ENCODE data around the gene BOD1L1.
"Not testable (repeated sequence)": the region's sequence is repeated elsewhere in the genome, so short reads cannot be mapped to it uniquely, and the experiment has no call there.

Gene BOD1L1

DNA sequence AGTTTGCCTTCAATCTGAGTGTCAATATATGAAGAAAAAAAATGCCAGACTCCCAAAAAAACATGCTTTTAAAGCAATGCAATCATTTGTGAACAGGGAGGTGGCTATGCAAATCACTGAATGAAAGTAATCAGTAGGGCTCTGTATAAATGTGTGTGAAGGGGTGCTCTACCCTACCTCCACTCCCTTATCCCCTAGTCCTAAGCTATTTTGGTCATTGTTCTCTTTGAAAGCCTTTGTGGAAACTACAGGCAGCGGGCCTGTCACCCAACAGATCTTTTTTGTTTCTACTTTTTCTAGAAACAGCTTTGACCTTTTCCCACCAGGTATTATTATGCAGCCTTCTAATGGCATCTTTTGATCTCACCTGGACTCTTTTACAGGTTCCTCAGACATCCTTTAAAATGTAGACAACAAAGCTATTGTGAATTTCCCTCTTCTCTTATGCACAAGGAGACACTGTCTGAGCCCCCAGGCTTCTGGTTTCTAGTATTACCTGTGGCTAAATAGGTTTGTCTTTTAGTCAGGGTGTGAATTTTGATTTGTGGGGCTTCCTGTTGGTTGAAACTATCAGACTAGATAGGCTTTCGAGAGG is 9.2 kb downstream of the BOD1L1 start:
- no peak for DNase-seq

DNA sequence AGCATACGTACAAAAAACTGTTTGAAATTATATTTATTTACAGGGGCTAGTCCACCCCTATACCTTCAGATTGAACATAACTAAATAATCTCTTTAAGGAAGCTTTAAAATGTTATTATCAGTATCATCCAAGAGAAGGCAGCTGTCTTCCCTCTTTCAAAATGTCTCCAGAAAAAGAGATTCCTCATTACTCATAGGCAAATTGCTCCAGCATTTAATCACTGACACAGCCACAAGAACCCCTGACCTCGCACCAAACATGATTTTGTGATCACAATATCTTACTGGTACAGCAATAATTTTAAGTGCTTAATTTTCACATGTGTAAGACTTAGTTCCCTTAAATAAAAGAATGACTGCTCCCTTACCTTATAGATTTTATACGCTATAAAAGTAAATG is 9.7 kb downstream of the BOD1L1 start:
- no peak for DNase-seq

DNA sequence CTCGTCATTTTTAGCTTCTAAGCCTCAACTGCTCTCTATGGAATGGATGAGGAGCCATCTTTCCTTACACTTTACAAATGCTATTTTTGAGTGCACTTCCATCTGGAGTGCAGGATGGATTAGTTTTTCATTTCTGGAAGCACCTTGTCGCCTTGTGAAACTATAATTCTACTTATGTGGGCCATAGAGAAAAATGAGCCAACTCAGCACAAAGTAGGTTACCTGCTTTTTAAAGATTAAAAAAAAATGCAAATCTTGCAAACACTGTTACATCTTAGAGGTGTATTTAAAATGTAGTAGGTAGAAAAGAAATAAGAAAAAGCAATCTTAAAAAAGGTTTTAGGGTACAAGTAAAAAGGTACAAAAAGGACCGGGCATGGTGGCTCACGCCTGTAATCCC is 10.9 kb downstream of the BOD1L1 start:
- no peak for DNase-seq

DNA sequence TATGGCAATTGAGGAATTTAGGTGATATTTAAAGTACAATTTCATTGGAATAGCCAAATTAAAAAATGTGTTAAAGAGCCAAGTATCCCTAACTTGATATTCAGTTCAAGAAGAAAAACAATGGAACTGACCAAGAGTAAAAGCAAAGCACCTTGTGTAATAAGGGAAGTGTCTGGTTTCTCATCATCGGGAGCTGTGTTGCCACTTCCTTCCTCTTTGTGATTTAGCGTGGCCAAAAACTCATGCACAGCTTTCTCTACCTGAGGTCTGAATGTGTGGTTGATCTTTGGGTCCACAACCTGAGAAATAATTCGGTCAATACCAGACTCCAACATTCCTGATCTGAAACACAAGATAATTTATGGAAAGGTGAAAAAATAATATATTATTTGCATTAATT is 12.4 kb downstream of the BOD1L1 start:
- no peak for DNase-seq

DNA sequence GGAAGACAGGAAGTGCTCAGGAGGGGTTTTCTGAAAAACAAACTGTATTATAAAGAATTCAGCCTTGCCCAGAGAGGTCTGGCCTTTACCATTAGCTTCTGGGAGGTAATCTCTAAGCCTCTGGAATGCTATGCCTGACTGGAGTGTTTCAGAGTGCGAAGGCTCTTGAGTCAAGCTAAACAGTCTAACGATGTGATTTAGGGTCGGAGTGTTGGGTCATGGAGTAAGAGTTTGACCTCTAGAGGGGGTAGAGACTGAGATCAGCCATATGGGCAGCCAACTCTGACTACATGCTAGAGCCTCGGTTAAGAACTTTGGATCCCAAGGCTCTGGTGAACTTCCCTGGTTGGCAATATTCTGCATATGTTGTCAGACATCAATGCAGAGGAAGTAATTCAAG is 15.0 kb downstream of the BOD1L1 start:
- no peak for DNase-seq

DNA sequence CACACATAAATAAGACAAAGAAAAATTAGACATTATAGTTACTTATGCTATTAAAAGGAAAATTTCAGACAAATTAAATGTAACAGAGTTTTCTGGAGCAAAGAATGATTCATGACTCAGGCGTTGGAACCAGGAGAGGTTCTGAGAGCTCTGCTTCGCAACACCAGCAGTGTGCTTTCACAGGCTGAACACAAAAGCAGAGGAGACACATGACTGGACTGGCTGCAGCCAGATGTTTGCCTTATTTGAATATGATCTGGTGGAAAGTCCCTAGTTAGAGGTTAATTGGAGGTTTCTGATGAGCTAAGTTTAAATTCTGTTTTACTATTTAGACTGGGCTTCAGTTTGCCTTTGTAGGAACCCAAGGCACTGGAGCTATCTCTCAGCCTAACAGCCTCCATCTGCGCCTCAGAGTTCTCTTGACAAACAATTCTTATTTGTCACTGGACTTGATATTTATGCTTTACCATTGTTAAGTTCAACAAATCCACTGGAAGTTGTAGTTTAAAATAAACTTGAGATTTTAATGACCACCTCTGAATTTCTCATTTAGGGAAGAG is 16.2 kb downstream of the BOD1L1 start:
- no peak for DNase-seq

DNA sequence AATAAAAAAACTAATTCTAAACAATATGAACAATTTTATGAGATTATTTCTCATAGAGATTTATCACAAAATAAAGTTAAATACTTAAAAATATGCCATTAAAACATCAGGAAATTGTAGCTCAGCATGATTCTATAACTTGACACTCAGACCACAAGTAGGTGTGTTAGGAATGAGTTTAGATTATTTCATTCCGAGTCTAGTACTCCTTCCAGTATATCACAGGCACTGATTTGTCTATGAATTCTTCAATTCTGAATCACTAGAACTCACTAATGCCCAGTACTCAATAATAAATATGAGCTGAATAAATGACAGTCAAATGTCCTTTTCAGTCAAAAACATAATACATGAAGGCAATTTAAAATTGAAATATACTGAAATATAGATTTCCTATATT is 22.2 kb downstream of the BOD1L1 start:
- no peak for DNase-seq

DNA sequence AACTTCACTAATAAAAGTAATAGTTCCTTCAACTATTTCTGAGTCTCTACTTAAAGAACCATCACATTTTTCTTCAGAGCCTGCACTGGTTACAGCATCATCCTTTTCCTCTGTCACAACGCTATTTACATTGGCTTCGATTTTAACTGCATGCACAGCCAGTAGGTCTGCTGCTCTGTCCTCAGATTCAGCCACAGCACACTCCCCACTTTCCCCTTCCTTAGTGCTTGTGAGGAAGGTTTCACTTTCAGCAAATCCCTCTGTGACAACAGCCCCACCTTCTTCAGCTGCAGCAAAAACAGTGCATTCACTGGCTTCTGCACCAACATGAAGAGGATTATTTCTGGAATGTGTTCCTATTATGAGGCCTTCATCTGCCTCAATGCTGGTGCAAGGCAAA is 25.7 kb downstream of the BOD1L1 start:
- DNase-seq = no peak

DNA sequence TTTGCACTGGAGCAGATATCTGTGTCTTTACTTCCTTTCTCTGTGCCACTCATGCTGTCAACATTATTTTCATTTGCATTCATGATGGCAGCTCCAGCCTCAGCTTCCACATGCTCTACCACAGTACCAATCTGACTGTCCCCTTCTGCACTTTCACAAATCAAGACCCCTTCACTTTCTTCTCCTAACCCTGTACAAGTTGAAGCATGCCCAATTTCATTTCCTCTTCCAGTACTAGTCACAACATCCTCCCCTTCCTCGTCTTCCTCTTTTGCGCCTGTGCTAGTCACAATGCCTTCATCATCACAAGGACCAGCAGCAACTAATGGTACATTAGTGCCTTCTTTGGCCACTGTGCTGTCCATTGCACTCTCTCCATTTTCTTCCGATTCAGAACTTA is 26.5 kb downstream of the BOD1L1 start:
- no peak for DNase-seq

DNA sequence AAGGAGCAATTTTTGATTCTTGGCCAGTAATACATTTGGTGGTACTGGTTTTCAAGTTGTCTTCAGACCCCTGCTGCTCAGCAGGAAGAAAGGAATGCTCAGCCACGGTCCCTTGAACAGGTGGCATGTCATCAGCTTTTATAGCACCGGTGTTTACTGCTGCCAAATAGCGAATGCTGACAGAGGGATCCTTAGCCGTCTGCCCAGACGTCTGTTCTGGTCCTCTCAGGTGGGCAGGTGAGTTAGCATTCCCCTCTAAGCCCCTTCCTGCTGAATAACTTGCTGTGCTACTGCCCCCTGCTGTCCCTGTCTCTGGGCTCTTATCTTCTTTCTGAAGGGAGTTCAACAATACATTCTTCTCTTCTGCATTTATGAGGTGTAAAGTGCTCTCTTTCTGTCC is 28.4 kb downstream of the BOD1L1 start:
- DNase-seq = no peak

DNA sequence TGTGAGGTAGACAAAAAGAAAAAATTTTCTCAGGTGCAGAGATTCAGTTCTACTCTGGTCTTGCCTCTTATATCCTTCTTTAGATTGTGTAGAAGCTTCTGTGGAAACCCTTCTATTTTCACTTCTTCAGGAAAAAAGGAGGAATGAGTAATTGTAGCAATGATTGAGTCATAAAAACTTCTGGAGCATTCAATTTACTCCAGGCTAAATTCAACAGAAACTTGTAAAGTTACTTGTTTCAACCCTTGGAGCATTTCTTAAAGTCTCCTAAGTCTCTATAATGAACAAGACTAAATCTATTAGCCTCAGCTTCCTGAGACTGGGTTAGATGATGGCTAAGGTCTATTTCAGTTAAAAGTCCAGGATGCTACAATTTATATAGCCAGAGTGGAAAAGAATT is 29.9 kb downstream of the BOD1L1 start:
- no peak for DNase-seq

DNA sequence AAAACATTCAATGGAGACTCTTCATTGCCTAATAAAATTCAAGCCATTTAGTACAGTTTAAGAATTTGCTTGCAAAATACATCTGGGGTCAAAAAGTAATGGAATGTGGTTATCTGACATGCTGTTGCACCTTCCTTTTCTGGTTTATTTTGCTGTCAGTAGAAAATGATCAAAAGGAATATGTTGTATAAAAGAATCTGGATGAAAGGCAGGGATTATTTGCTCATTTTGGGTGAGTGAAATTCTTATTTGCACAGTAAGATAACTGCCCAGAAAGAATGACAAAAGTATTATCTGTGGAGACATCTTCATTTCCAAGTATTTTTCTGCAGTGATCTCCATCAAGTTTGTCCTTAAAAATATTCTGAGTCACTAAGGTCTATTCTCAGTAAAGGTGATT is 30.4 kb downstream of the BOD1L1 start:
- no peak for DNase-seq

DNA sequence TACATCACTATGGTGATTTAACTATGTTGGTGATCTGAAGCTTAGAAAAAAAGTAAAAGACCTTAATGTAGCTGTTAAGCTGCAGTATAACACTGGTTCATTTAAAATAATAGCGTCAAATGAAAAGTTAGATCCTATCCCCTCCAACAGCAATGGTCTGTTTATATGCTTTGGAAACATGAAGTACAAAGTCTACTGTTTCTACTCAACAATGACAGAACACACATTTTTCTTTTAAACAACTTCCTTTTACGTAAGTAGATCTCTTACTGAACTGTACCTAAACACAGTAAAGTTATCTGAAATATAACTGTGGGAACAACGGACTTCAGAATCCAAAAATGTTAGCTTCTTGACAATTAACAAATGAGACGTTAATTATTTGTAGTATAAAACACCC is 35.3 kb downstream of the BOD1L1 start:
- DNase-seq = no peak

DNA sequence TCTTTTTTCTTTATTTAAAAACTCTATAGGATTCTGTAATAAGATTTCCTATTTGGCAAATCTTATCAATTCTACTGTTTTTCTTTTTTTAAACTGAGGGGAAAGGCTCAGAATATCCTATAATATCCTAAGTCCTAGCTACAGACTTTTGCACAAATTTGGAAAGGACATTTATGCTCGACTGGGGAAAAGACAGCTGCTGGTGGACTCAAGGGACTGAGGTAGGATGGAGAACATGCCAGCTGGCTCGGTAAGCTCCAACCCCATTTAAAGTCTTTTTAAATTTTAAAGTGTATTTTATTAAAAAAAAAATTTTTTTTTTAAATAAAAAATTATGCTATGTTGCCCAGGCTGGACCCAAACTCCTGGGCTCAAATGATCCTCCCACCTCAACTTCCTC is 36.8 kb downstream of the BOD1L1 start:
- no peak for DNase-seq

DNA sequence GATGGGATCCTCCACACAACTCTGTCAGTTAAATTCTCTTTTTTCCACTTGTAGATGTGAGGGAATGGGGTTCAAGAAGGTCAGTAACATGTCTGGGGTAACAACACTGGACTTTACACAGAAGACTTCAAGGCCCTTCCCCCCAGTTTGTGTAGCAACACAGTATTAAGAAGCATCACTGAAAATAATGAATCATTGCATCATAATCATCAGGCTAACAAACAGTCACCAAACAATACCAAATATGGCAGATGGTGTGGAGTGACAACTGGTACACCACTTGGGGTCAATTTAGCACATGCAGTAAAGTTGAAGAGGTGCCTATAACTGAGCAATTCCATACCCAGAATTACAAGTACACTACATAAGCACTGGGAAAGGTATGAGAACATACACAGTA is 38.6 kb downstream of the BOD1L1 start:
- no peak for DNase-seq

DNA sequence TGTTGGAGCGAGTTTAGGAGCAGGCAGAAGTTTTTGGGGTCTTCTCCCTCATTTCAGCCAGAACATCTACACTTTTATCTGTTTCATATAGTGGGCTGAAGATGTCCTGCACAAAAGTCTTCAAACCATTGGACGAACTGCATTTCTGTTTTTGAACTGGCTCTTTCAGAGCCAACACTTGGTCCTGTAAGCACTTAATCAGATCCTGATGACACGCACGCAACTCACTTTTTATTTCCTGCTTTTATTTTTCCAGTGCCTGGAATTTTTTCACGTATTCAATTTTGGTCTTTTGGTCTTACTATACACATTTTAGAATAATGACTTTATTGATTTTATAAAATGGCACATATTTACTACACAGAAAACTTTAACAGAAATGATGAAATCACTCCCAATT is 43.0 kb downstream of the BOD1L1 start:
- no peak for DNase-seq

DNA sequence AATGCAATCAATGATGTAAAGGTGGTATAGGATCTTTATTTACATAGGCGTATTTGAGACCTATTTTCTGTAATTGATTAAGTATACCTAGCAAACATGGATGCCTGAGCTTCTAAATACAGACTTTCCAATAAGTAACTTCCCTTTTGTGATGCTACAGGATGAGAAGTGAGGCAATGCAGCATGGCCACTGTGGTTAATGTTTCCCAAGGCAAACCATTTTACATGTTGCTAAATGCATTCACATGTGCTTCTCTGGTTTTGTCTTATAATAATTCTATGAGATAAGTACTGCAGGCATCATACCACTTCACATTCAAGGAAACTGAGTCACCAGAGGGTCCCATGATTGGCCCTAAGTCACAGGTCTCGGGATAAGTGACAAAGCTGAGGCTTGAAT is 47.5 kb downstream of the BOD1L1 start:
- no peak for DNase-seq

DNA sequence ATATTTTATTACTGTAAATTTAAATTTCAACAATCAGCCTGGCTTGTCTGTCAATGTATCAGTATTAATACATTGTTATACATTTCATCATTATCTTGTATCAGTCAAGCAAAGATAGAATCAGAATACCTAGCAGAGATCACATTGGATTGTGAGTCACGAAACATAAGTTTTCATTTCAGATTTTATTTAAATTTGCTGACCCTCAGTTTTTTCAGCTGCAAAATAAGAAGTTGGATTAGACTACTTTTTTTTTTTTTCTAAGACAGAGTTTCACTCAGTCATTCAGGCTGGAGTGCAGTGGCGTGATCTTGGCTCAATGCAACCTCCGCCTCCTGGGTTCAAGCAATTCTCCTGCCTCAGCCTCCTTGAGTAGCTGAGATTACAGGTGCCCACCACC is 49.9 kb downstream of the BOD1L1 start:
- no peak for DNase-seq

DNA sequence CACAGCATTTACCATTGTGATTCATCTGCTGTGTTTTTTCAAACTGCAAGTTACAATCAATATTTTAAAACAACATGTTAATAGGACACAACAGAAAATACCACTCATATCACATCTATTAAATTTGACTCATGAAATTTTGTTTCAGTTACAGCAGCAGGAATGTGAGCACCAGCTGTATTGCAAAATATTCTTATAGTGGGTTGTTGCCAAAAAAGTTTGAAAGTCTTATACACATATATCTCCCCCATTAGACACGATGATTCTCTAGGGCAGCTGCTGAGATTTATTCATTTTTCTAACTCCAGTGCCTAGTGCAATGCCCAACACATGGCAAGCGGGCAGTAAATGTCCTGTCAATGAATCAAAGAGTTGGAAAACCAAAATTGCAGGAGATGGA is 56.6 kb downstream of the BOD1L1 start:
- no peak for DNase-seq

DNA sequence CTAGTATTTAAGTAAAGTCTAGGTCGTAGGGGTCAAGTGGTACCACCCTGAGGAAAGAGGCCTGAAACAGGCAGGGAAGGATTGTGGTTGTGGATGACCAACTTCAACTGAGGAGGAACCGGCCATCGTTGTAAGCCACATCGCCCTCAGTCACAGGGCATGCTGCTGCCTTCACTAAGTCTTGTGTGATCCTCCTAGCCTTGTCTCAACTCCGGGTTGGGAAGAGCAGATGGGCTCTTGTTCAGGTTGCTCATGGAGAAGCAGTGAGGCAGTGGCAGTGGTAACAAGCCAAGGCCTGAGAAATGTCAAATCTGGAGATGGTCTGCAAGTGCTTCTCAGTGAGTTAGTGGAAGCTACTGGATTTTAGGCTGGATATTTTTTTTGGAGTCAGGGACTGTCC is 60.4 kb downstream of the BOD1L1 start:
- DNase-seq = no peak

DNA sequence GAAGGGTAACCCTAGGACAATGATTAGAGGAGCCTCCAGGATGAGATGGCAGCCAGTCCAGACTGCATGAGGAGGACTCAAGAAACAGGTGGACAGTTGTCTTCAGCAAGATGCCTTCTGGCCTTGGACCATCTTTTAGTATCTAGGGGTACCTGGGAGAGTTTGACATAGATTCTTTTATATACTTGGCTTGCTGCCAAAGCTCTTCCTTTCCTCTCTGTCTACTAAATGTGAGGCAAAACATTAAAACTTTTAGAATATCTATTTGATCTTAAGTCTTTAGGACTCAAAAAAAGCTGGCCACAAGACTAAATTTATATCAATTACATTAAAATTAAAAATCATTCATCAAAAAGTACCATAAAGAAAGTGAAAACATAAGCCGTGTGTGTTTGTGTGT is 64.6 kb downstream of the BOD1L1 start:
- no peak for DNase-seq

DNA sequence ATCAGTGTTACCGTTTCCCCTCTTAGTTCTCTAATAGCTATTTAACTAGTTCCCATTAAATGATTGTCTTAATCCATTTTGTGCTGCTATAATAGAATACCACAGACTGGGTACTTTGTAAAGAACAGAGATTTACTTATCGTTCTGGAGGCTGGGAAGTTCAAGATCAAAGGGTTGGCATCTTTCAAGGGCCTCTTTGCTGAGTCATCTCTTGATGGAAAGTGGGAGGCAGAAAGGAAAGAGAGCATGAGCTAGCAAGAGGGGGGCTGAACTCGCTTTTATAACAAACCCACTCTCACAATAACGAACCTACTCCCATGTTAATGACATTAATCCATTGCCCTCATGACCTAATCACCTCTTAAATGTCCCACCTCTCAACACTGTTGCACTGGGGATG is 65.9 kb downstream of the BOD1L1 start:
- DNase-seq = no peak

DNA sequence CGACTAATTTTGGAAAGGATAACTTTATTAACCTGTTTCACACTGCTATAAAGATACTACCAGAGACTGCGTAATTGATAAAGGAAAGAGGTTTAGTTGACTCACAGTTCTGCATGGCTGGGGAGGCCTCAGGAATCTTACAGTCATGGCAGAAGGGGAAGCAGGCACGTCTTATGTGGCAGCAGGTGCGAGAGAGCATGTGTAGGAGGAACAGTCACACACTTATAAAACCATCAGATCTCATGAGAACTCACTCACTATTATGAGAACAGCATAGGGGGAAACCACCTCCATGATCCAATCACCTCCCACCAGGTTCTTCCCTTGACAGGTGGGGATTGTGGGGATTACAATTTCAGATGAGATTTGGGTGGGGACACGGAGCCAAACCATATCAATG is 67.4 kb downstream of the BOD1L1 start:
- not testable (repeated sequence) for DNase-seq

DNA sequence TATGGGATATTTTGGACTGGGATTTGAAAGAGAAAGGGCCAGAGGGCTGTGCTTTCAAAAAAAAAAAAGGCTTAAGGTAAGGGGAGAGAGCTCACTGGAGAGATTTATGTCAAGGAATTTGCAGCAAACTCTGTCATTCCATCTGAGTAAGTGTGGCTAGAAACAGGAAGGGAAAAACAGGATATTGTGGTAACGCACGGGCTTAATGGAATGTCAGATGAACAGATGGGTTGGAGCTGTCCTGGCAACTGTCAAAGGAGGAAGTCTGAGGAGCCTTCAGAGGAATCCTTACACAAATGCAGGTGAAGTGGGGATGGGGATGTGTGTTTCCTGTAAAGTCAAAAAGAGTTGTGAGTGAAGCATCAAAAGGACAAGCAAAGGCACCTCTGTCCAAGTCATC is 68.1 kb downstream of the BOD1L1 start:
- no peak for DNase-seq

DNA sequence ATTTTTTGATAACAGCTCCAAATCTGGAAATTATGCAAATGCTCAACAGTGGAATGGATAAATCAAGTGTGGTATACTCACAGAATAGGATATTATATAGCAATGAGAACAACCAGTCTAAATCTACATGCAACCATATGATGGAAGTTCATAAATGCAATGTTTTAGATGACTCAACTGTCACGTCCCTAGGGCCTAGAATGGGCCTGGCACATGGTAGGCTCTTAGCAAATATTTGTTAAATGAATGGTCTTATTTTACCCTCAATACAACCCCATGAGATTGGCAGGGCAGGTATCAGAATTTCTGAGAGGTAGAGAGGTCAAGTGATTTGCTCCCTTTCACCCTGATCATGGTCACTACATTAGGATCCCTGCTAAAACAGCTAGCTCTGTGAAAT is 68.6 kb downstream of the BOD1L1 start:
- no peak for DNase-seq

DNA sequence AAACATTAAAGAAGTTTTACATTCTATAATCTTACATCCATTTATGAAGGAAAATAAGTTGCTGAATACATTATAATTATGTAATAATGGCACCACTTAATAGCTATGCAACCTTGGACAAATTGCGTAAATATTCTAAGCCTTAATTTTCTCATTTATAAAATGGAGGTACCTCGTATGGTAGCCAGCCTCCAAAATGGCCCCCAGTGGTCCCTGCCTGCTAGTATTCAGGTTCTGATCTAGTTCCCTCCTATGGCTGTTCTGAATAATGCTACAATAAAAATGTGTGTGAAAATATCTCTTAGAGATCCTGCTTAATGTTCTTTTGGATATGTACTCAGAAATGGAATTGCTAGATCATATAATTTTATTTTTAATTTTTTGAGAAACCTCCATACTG is 72.2 kb downstream of the BOD1L1 start:
- DNase-seq = no peak
